Stimulated activated naive CD8-positive, alpha-beta T cell treated with anti-CD3 and anti-CD28 coated beads, Interleukin-15, amount 100 ng/mL, for 72 hours (primary cell): Measurements from ENCODE around the gene FAM20C.
A peak's percentile ranks its signal among the peaks of the same experiment; 100 is the strongest.

Experiments used
- ATAC-seq: fragments of 150-1000 bp; cut with Tn5 transposase; 2 replicates; pipeline ENCODE4 v1.10.0; 2021; ENCODE audit warnings: mild to moderate bottlenecking, moderate library complexity
- DNase-seq, 2 donors: peaks; one replicate each; pipeline ENCODE4 v3.0.0; 2021 to 2022
- H3K27ac Mint-ChIP-seq, 2 donors: one replicate each; pipeline ENCODE4 v1.8.0; 2022; ENCODE audit warnings: mild to moderate bottlenecking in 2 of 2, mixed read lengths in 2 of 2, moderate library complexity in 2 of 2
- H3K27me3 Mint-ChIP-seq: one replicate; pipeline ENCODE4 v1.8.0; 2022; ENCODE audit warnings: mixed read lengths
- H3K4me1 Mint-ChIP-seq: one replicate; pipeline ENCODE4 v1.8.0; 2022; ENCODE audit warnings: mild to moderate bottlenecking, mixed read lengths
- H3K4me3 Mint-ChIP-seq, 2 donors: one replicate each; pipeline ENCODE4 v1.8.0; 2022; ENCODE audit warnings: mild to moderate bottlenecking in 2 of 2, mixed read lengths in 2 of 2, moderate library complexity in 1 of 2
- H3K9me3 Mint-ChIP-seq, 2 donors: one replicate each; pipeline ENCODE4 v1.8.0; 2022; ENCODE audit warnings: mixed read lengths in 2 of 2

FAM20C gene

DNA sequence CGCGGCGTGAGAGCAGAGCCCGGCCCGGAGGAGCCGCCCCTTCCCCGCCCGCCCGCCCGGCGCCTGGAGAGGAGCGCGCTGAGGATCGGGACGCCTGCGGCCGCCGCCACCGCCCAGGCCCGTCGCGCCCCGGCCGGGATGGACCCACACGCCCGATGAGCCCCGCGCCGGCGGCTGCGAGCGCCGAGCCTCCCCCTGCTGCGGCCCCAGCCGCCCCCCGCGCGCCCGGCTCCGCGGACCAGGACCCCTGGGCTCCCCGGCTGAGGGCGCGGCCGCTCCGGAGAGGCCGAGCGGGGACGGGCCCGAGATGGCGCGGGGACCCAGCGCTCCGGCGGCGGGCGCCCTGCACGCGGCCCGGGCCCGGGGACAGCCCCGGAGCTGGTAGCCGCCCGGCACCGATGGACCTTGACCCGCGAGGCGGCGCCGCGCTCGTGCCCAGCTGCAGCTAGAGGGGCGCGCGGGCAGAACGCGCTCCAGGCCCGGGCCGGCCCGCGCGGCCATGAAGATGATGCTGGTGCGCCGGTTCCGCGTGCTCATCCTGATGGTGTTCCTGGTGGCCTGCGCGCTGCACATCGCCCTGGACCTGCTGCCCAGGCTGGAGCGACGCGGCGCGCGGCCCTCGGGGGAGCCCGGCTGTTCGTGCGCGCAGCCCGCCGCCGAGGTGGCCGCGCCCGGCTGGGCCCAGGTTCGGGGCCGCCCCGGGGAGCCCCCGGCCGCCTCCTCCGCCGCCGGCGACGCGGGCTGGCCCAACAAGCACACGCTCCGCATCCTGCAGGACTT, 520 bp downstream of the FAM20C start:
- DNase-seq (no peak), ATAC-seq (peak; percentile 16)
- Mint-ChIP-seq H3K9me3 (no peaks in the 10 kb centered on the region), H3K4me1 (peaks cover 5% of the 10 kb centered on the region), H3K27me3 (peaks cover 40% of the 10 kb centered on the region), H3K27ac (no peak overlapping the region), H3K4me3 (peak overlapping the region in 1 of 2 donors; percentile 22)

DNA sequence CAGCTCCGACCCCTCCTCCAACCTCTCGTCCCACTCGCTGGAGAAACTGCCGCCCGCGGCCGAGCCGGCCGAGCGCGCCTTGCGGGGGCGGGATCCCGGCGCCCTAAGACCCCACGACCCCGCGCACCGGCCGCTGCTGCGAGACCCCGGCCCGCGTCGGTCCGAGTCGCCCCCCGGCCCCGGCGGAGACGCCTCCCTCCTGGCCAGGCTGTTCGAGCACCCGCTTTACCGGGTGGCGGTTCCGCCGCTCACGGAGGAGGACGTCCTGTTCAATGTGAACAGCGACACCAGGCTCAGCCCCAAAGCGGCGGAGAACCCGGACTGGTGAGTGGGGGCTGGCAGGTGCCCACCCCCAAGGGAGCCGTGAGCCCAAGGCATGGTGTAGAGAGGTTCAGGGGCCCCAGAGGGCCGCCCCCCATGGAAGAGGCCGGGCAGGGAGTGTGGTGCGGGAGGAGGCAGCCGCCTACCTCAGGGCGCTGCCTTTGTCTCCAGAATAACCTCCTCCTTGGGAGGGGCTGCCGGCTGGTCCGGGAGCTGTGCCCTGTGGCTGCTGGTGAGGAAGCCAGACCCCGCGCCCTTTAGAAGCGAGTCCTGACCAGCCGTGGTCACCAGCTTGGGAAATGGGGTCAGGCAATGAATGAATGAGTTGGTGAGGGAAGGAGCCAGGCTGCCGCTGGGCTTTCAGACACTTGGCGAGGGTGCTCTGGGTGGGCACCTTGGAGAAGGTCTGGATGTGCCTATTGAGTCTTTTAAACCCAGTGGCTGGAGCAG, 1.3 kb downstream of the FAM20C start:
- H3K27me3 Mint-ChIP-seq: peaks cover 40% of the 10 kb centered on the region
- ATAC-seq (peak; percentile 5), DNase-seq (no peak)
- H3K9me3 Mint-ChIP-seq: no peaks in the 10 kb centered on the region
- H3K27ac Mint-ChIP-seq: peak overlapping the region in 1 of 2 donors; percentile 44
- peak overlapping the region; percentile 22 to 31 for H3K4me3 Mint-ChIP-seq
- peaks cover 5% of the 10 kb centered on the region for H3K4me1 Mint-ChIP-seq

DNA sequence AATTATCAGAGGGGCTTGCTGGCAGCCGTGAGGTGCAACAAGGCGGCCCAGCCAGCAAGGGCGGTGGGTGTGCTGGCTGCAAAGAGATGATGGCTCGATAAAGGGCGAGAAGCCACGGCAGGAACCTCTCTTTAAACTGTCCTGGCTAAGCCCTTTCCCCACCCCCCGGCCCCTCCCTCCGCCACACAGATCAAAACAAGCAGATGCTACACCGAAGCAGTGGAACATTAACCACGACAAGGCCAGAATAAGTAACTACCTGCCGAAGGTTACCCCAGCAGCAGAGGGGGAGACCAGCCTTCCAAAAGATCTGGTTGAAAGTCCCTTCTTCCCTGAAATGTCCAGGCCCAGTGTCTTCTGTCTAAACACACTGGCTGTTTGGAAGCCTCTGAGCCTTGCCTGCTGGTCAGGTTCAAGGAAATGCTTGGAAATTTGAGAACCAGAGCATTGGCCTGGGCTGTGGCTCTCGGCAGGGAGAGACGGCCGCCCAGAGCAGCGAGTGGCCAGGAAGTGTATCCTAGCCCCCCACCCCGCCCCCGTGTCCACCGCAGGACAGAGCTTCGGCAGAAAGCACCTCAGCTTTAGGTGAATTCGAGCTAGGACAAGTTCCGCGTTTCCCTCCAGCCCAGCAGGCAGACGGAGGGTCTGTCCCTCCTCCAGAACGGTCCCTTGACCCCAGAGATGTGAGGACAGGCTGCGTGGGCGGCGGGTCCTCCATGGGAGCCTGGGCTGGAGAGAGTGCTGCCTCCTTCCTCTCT, 2.1 kb downstream of the FAM20C start:
- peak overlapping the region in 1 of 2 donors; percentile 44 for H3K27ac Mint-ChIP-seq
- H3K4me1 Mint-ChIP-seq: peaks cover 5% of the 10 kb centered on the region
- no peaks in the 10 kb centered on the region for H3K9me3 Mint-ChIP-seq
- ATAC-seq (no peak), DNase-seq (no peak)
- no peak overlapping the region for H3K4me3 Mint-ChIP-seq
- H3K27me3 Mint-ChIP-seq: peaks cover 40% of the 10 kb centered on the region

DNA sequence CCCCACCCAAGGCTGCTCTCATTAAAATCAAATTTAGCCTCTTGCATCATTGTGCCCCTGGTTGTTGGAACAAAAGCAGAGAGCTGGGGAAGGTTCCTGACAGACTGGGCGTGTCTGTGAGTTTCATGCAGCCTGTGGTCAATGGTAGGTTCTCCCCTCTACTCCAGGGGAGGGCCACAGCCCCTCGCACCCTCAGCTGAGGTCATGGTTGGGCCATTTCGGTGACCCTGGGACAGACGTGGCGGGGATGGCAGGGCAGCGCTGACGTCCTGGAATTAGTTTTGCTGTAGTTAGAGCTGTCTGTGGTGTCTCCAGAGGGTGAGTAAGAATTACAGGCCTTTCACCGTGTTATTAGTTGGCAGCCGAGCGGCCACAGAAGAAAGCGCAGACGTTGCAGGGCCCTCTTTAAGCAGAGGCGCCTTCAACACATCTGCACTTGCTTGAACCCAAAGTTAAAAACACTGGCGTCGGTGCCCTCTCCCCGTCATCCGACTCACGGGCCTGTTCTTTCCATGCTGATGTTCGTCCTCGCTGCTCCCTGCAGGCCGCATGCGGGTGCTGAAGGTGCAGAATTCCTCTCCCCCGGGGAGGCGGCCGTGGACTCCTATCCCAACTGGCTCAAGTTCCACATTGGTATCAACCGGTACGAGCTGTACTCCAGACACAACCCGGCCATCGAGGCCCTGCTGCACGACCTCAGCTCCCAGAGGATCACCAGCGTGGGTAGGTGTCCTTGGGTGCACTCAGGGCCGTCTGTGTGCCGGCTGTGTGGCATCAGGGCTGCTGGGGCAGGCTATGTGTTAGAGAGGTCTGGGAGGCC, 2.8 kb downstream of the FAM20C start:
- DNase-seq: no peak
- no peak for ATAC-seq
- Mint-ChIP-seq H3K4me1 (peaks cover 5% of the 10 kb centered on the region), H3K4me3 (no peak overlapping the region), H3K27me3 (peaks cover 34% of the 10 kb centered on the region), H3K27ac (peak overlapping the region in 1 of 2 donors; percentile 59), H3K9me3 (no peaks in the 10 kb centered on the region)

DNA sequence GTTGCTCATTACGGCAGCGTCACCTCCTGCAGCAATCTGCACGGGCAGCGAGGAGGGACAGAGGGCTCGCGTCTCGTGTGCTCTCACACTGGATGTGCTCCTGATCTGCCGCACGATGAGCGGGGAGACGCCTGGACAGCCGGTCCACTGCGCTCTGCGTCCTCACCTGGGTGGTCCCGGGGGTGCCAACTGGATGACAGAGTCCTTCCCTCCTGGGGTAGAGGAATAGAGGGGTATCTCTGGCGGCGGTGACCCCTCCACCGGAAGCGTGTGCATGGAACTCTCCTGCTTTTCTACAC, 3.4 kb downstream of the FAM20C start:
- ATAC-seq (no peak), DNase-seq (no peak)
- Mint-ChIP-seq H3K4me1 (peaks cover 5% of the 10 kb centered on the region), H3K4me3 (no peak overlapping the region), H3K27ac (peak overlapping the region in 1 of 2 donors; percentile 59), H3K27me3 (peaks cover 31% of the 10 kb centered on the region), H3K9me3 (no peaks in the 10 kb centered on the region)

DNA sequence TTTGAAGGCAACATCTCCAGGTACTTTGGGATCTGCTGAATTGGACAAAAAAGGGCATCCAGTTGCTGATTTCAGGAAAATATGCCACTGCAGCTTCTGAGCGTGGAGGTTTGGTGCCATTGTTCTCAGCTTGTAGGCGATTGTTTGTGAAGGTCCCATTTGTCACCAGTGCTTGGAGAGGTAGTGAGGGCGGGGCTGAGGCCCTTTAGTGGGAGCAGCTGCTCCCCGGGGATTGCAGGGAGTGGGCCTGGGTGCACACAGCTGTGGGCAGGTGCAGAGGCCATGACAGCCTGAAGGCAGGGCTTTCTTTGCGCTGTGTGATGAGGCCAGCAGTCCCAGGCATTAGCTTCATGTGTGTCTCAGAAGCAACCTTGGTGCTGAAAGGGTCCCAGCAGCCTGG, 3.9 kb downstream of the FAM20C start:
- Mint-ChIP-seq H3K27me3 (peaks cover 31% of the 10 kb centered on the region), H3K9me3 (no peaks in the 10 kb centered on the region), H3K4me1 (peaks cover 5% of the 10 kb centered on the region), H3K27ac (no peak overlapping the region), H3K4me3 (no peak overlapping the region)
- ATAC-seq (no peak), DNase-seq (no peak)

DNA sequence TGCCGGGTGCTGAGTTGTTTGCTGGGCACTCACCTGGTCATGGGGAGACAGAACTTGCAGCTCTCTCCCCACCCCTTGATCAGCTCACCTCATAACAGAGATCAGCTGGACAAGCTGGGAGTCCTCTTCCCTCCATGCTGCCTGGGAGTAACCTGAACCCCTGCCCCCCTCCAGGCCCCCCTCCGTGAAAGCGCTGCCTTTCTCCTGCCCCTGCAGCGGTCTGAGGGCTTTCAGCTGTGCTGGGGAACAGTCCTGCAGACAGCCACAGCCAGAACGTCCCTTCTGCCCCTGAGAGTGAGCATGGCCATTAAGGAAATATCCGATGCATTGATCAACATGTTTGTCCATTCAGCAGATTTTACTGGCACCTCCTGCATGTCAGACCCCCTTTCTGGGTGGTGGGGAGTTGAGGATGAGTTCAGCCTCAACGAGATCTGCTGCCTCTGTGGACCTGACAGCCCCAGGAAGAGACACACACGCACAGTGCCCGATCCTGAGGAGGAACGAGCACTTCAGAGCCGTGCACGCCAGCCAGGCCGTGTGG, 4.5 kb downstream of the FAM20C start:
- Mint-ChIP-seq H3K4me3 (no peak overlapping the region), H3K27ac (no peak overlapping the region), H3K27me3 (peaks cover 31% of the 10 kb centered on the region), H3K4me1 (peaks cover 5% of the 10 kb centered on the region), H3K9me3 (no peaks in the 10 kb centered on the region)
- DNase-seq: no peak
- no peak for ATAC-seq

DNA sequence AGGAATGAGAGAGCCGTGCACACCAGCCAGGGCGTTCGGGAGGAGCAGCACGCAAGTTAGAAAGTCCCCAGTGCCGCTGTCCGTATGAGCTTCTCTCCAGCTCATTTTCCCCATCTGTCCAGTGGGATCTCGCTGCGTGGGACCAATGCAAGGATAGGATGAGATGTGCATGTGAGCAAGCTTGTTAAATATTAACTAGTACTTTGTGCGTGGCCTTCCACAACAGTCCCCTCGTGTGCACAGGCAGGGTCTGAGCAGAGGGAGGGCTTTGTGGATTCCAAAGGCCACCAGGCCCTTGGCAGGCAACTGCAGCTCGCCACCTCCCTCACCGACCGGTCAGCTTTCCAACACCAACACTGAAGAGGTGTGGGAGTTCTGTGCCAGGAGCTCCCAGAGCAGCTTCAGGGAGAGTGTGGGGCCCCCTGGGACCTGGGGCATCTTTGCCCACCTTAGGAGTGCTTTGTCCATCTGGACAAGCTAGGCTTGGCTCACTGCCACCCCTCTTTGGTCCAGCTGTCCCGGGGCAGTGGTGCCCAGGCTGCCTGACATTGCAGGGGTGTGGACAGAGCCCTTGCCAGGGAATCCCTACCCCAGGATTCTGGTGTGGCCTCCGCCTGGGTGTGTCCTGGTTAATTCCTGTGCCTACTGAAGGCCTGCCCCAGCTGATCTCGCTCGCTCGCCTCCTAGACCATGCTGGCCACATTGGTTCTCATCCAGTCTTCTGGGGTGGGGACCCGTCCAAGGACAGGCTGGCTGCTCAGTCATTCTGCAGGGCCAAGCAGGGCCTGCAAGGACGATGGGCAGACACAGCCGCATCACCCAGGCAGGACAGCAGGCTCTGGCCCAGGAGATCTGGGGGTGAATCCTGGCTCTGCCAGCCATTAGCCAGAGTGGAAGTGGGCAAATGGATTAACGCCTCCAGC, 5.3 kb downstream of the FAM20C start:
- H3K9me3 Mint-ChIP-seq: no peaks in the 10 kb centered on the region
- H3K4me1 Mint-ChIP-seq: peaks cover 5% of the 10 kb centered on the region
- ATAC-seq (no peak), DNase-seq (no peak)
- no peak overlapping the region for H3K27ac Mint-ChIP-seq
- H3K27me3 Mint-ChIP-seq: peaks cover 31% of the 10 kb centered on the region
- no peak overlapping the region for H3K4me3 Mint-ChIP-seq

DNA sequence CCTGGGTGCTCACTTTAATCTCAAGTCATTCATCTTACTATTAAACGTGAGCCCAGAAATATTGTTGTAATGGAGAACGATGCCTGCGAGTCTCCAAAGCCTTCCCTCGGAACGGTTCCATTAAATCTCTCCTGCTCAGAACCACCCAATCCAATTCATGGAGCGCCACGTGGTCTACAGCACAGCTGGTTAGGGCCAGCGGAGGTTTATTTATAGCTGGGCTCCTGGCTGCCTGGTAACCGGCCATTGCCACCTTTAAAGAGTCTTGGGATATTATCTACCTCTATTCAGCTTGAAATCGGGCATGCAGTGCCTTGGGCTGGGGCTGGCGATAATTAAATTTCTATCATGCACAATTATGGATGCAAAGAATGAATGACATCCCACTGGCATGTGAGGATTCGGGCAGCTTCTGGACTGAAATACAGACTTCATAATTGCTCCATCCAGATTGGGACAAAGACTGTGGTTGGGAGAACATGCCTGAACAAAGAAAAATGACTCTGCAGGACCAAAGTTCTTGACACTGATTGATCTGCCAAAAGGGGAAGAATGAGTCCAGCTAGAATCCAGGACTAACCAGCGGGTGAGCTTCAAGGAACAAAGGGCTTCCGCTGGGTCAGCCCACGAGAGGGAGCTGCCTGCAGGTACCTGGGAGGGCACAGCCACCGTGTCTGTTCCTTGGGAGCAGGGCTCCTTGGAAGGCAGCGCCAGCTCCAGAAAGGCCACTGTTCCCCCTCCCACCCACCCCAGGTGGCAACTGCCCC, 7.3 kb downstream of the FAM20C start:
- no peak overlapping the region for H3K27ac Mint-ChIP-seq
- no peak for ATAC-seq

DNA sequence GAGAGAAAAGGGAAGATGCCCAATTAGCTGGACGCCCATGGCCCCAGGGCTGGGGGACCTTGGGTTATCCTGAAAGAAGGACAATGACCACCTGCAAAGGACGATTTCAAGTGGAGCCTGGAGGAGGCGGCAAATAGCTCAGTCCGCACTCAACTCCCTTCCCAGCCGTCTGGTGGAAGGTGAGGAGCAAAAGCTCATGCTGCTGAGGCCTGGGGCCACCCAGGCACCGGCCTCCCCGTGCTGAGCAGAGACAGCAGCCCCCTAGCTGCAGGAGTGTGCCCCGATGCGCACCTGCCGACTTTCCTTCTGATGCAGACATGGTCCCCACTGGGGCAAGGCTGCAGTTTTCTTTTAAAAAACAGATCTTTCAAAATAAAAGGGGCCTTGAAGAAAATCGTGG, 7.9 kb downstream of the FAM20C start:
- Mint-ChIP-seq H3K27ac (no peak overlapping the region), H3K4me3 (no peak overlapping the region), H3K9me3 (no peaks in the 10 kb centered on the region)

More for the DNA sequence above, 7.3 kb downstream of the FAM20C start:
- Mint-ChIP-seq H3K27me3 (peaks cover 17% of the 10 kb centered on the region), H3K4me1 (no peaks in the 10 kb centered on the region), H3K4me3 (no peak overlapping the region), H3K9me3 (no peaks in the 10 kb centered on the region)
- no peak for DNase-seq

DNA sequence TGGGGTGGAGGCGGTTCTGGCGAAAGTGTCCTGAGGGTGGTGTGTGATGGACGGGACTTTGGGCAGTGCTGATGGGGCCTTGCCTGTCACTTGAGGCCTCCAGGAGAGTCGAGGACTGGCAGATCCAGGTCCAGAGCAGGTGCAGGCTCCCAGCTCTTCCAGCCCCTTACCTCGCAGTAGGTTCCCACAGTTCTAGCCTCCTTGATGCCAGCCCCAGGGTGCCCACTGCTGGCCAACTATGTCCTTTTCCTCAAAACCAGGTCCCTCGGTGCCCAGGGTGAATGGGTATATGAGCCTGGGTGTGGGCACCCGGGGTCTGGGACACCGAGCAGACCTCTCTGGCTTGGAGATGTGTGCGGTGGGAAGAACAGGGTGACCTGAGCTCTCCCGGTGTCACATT, 8.3 kb downstream of the FAM20C start:
- Mint-ChIP-seq H3K4me3 (no peak overlapping the region), H3K27me3 (peaks cover 7% of the 10 kb centered on the region), H3K9me3 (no peaks in the 10 kb centered on the region), H3K4me1 (no peaks in the 10 kb centered on the region), H3K27ac (no peak overlapping the region)
- DNase-seq: no peak
- ATAC-seq: no peak

More for the DNA sequence above, 7.9 kb downstream of the FAM20C start:
- no peak for ATAC-seq
- no peaks in the 10 kb centered on the region for H3K4me1 Mint-ChIP-seq
- DNase-seq: no peak
- peaks cover 11% of the 10 kb centered on the region for H3K27me3 Mint-ChIP-seq

DNA sequence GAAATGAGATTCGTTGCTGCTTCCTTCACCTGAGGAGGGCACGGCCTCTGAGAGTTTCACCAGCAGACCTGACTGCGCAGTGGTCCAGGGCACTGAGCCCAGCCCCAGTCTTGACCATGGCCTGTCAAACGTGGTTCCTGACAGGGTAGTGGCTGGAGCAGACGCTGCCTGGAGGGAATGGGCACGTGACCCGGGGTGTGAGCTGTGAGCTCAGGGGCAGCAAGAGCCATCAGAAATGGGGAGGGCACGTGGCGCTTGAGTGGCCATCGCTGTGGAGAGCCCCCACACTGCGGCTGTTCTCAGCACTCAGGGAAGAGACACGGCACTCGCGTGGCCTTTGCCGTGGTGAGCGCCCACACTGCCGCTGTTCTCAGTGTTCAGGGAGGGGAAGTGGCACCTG, 12.0 kb downstream of the FAM20C start:
- H3K27me3 Mint-ChIP-seq: no peaks in the 10 kb centered on the region
- H3K4me3 Mint-ChIP-seq: no peak overlapping the region
- H3K9me3 Mint-ChIP-seq: no peaks in the 10 kb centered on the region
- no peak overlapping the region for H3K27ac Mint-ChIP-seq
- DNase-seq (no peak), ATAC-seq (no peak)
- no peaks in the 10 kb centered on the region for H3K4me1 Mint-ChIP-seq

DNA sequence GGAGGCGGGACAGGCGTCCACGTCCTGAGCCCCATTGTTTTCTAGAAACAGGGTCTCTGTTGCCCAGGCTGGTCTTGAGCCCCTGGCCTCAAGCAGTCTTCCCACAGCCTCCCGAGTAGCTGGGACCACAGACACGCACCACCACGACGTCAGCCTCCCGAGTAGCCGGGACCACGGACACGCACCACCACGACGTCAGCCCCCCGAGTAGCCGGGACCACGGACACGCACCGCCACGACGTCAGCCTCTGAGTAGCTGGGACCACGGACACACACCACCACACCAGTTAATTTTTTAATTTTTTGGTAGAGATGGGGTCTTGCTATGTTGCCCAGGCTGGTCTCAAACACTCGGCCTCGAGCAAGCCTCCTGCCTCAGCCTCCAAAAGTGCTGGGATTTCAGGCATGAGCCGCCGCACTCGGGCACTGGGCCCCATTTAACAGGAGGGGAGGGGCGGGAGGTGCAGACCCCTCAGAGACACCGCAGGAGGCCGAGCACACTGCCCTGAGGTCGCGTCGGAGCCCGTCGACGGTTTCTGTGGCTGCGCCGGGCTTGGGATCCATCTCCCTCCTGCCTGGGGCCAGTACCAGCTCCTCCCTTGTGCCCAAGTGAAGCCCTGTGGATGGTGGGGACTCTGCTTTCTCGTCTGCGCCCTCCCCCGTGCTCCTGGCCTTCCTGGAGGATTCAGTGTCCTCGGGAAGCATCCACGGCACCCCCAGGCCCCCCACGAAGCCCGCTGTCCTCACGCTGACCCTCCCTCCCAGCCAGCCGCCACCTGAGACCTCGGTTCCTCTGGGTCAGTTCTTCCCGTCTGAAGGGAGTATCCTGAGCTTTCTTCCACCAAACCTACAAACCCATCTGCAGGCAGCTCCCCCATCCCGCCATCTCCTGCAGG, 13.0 kb downstream of the FAM20C start:
- peak overlapping the region in 1 of 2 donors; percentile 72 for H3K27ac Mint-ChIP-seq
- no peaks in the 10 kb centered on the region for H3K9me3 Mint-ChIP-seq
- no peaks in the 10 kb centered on the region for H3K27me3 Mint-ChIP-seq
- DNase-seq (no peak), ATAC-seq (no peak)
- no peaks in the 10 kb centered on the region for H3K4me1 Mint-ChIP-seq
- no peak overlapping the region for H3K4me3 Mint-ChIP-seq
